Measurements from ENCODE around the gene PADI1.

PADI1 gene

DNA sequence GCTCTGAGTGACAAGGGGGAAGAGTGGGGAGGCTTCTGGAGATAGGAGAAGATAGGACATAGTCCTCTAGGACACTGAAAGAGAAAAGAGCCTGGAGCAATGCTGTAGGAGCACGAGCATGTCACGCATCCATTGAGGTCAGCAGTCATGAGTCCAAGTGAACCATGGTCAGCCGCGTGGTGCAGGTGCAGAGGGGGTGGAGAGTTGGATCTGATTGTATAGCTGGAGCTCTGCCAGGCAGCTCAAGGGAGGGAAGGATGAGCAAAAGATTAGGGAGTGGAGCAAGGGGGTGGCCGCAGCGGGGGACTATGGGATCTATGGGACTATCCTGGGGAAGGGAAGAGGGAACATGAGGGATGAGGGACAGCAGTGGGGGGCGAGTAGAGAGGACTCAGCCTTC, 14.0 kb downstream of the PADI1 start:
- H3K9me3 Mint-ChIP-seq = no peaks in the 10 kb centered on the region
- no peak overlapping the region for H3K4me3 Mint-ChIP-seq
- TF ChIP-seq, protein P1, sequence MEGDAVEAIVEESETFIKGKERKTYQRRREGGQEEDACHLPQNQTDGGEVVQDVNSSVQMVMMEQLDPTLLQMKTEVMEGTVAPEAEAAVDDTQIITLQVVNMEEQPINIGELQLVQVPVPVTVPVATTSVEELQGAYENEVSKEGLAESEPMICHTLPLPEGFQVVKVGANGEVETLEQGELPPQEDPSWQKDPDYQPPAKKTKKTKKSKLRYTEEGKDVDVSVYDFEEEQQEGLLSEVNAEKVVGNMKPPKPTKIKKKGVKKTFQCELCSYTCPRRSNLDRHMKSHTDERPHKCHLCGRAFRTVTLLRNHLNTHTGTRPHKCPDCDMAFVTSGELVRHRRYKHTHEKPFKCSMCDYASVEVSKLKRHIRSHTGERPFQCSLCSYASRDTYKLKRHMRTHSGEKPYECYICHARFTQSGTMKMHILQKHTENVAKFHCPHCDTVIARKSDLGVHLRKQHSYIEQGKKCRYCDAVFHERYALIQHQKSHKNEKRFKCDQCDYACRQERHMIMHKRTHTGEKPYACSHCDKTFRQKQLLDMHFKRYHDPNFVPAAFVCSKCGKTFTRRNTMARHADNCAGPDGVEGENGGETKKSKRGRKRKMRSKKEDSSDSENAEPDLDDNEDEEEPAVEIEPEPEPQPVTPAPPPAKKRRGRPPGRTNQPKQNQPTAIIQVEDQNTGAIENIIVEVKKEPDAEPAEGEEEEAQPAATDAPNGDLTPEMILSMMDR (IDR thresholded peaks at IDR 0.05) = no peak
- H3K36me3 Mint-ChIP-seq (ENCODE audit: low read depth) = no peaks in the 10 kb centered on the region
- no peak overlapping the region for H3K27ac Mint-ChIP-seq
- peaks cover 25% of the 10 kb centered on the region for H3K27me3 Mint-ChIP-seq (ENCODE audit: low read depth, poor library complexity)
- DNase-seq = no peak
- peaks cover 26% of the 10 kb centered on the region for H3K4me1 Mint-ChIP-seq

DNA sequence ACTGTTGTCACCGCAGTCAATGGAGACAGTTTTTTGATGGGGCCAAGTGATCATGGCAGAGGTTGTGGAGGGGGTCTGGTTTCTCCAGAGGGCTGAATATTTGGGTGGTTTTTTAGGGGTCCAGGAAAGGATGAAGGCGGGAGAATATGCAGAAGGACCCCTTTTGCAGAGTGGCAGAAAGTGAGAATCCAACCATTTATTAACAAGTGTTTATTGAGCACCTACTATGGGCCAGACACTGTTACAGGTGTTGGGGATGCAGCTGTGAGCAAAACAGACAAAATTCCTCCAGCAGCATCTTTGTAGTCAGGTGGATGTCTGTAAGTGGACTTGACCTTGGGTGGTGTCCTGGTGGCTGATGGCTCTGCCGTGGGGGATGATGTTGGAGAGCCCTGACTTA, 15.4 kb downstream of the PADI1 start:
- Mint-ChIP-seq H3K27ac (no peak overlapping the region), H3K9me3 (no peaks in the 10 kb centered on the region), H3K36me3 (ENCODE audit: low read depth) (no peaks in the 10 kb centered on the region), H3K4me3 (no peak overlapping the region), H3K4me1 (peaks cover 13% of the 10 kb centered on the region), H3K27me3 (ENCODE audit: low read depth, poor library complexity) (peaks cover 29% of the 10 kb centered on the region)
- TF ChIP-seq, protein P1 (IDR thresholded peaks at IDR 0.05) = no peak
- DNase-seq = no peak

DNA sequence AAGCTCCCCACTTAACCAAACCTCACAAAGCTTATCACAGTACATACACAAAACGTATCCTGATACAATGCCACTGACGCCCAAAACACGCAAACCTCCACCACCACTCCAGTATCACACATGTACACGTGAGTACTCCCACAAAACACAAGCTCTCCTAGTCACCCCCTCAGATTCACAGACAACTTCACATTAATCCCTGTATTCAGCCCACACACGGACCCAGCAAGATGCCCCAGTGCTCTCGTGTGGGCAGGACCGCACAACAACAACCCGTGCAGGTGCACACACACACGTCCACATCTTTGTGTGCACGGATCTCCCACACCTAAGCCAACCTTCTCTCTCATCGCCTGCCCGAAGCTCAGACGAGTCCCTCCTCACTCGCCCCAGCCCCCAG, 17.6 kb downstream of the PADI1 start:
- Mint-ChIP-seq H3K4me1 (peaks cover 3% of the 10 kb centered on the region), H3K4me3 (no peak overlapping the region), H3K27ac (no peak overlapping the region), H3K9me3 (no peaks in the 10 kb centered on the region), H3K36me3 (ENCODE audit: low read depth) (no peaks in the 10 kb centered on the region), H3K27me3 (ENCODE audit: low read depth, poor library complexity) (peaks cover 25% of the 10 kb centered on the region)
- no peak for DNase-seq
- TF ChIP-seq, protein P1 (IDR thresholded peaks at IDR 0.05) = no peak

GRCh38 chr1:17224434-17224833, 19.5 kb downstream of the PADI1 start:
- Mint-ChIP-seq H3K9me3 (no peaks in the 10 kb centered on the region), H3K4me3 (no peak overlapping the region), H3K36me3 (ENCODE audit: low read depth) (no peaks in the 10 kb centered on the region), H3K27ac (no peak overlapping the region), H3K4me1 (peaks cover 5% of the 10 kb centered on the region), H3K27me3 (ENCODE audit: low read depth, poor library complexity) (peaks cover 29% of the 10 kb centered on the region)
- no peak for DNase-seq
- TF ChIP-seq, protein P1 (IDR thresholded peaks at IDR 0.05) = no peak

- H3K4me1 Mint-ChIP-seq = peaks cover 5% of the 10 kb centered on the region
- TF ChIP-seq, protein P1 (IDR thresholded peaks at IDR 0.05) = no peak
- no peak overlapping the region for H3K4me3 Mint-ChIP-seq
- H3K9me3 Mint-ChIP-seq = no peaks in the 10 kb centered on the region
- H3K36me3 Mint-ChIP-seq (ENCODE audit: low read depth) = no peaks in the 10 kb centered on the region
- H3K27me3 Mint-ChIP-seq (ENCODE audit: low read depth, poor library complexity) = peaks cover 34% of the 10 kb centered on the region
- H3K27ac Mint-ChIP-seq = no peak overlapping the region
- no peak for DNase-seq
Measured at GRCh38 chr1:17225140-17225539, 20.2 kb downstream of the PADI1 start.

- no peak for DNase-seq
- Mint-ChIP-seq H3K9me3 (no peaks in the 10 kb centered on the region), H3K27ac (peak overlapping the region; percentile 90), H3K4me3 (peak overlapping the region; percentile 31), H3K27me3 (ENCODE audit: low read depth, poor library complexity) (peaks cover 34% of the 10 kb centered on the region), H3K36me3 (ENCODE audit: low read depth) (no peaks in the 10 kb centered on the region), H3K4me1 (peaks cover 10% of the 10 kb centered on the region)
- TF ChIP-seq, protein P1 (IDR thresholded peaks at IDR 0.05) = no peak
Measured at GRCh38 chr1:17227358-17227915, 22.5 kb downstream of the PADI1 start.

Measured in nephron progenitor cell (in vitro differentiated cells).